Thyroid gland (tissue), 4 donors: ENCODE data around the gene TP73.

Experiments used
- POLR2A ChIP-seq, 2 donors: fragments of 450-650 bp; IDR thresholded peaks; one replicate each; pipeline ENCODE4 v1.6.1; 2017; ENCODE audit warnings: antibody characterized with exemption in 2 of 2, mild to moderate bottlenecking in 2 of 2, moderate library complexity in 1 of 2
- TF ChIP-seq, protein P1 (sequence below), 6 experiments: fragments of 200-600 bp in 3 of 6; fragments of 450-650 bp in 3 of 6; sonication (generic) in 3 of 6; IDR thresholded peaks; one replicate each; pipeline ENCODE4 v1.5.1; 2016 to 2019; ENCODE audit warnings: antibody characterized with exemption in 6 of 6, mild to moderate bottlenecking in 2 of 6, inconsistent platforms in 1 of 6, moderate library complexity in 1 of 6

DNA sequence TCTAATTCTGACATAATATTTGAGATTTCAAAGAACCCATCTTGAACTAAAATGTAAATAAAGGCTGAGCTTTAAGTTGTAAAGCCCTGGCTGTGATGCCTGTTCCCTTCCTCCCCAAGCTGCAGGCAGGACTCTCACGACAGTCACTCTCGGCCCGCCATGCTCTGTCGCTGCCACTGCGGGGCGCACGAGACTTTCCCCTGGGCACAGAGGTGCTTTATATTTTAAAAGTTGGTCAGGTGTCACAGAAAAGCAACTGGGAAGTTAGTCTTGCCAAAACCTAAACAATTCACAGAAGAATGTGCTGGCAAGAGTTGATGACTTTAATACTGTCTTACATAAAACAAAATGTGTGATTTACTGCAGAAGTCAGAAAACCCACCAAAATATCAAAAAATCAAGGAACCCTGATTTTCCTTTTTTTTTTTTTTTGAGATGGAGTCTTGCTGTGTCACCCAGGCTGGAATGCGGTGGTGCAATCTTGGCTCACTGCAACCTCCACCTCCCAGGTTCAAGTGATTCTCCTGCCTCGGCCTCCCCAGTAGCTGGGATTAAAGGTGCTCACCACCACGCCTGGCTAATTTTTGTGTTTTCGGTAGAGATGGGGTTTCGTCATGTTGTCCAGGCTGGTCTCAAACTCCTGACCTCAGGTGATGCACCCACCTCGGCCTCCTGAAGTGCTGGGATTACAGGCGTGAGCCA lies 133.3 kb downstream of the TP73 start:
- TF ChIP-seq, protein P1, sequence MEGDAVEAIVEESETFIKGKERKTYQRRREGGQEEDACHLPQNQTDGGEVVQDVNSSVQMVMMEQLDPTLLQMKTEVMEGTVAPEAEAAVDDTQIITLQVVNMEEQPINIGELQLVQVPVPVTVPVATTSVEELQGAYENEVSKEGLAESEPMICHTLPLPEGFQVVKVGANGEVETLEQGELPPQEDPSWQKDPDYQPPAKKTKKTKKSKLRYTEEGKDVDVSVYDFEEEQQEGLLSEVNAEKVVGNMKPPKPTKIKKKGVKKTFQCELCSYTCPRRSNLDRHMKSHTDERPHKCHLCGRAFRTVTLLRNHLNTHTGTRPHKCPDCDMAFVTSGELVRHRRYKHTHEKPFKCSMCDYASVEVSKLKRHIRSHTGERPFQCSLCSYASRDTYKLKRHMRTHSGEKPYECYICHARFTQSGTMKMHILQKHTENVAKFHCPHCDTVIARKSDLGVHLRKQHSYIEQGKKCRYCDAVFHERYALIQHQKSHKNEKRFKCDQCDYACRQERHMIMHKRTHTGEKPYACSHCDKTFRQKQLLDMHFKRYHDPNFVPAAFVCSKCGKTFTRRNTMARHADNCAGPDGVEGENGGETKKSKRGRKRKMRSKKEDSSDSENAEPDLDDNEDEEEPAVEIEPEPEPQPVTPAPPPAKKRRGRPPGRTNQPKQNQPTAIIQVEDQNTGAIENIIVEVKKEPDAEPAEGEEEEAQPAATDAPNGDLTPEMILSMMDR (IDR thresholded peaks at IDR 0.05), result peak in 1 of 6 experiments; percentile 5
- TF ChIP-seq POLR2A (IDR thresholded peaks at IDR 0.05), result no peak
